PC-9 (cell line): Measurements from ENCODE around the gene PPIL6. TPM values are rescaled to one million over a fixed set of nuclear protein-coding genes. Genes with fewer than 3 reads are reported as not detected.

Source experiments
- BruUV-seq: library from RNA; stranded (reverse); fragments of 400-500 nt; replicated peaks from 2 replicates; lab custom pipeline; 2021; lab: Mats Ljungman, UMichigan
- CTCF ChIA-PET: fragments of 300-600 bp; sonication (Branson Sonifier 250); formaldehyde crosslinking; loops from one replicate; lab custom pipeline; 2022; ENCODE audit warnings: antibody characterized with exemption; lab: Charles Lee
- POLR2A ChIA-PET: fragments of 300-600 bp; sonication (Branson Sonifier 250); formaldehyde crosslinking; loops from one replicate; lab custom pipeline; 2022; ENCODE audit warnings: antibody characterized with exemption; ENCODE audit not compliant: unreplicated experiment; lab: Charles Lee
- DNase-seq, 2 experiments: peaks; one replicate each; pipeline versions ENCODE4 v3.0.0 to v3.0.0-alpha.2; 2015 to 2022; ENCODE audit warnings: mixed read lengths in 1 of 2
- H2AFZ ChIP-seq: fragments of 200-600 bp; sonication (generic); 2 replicates; pipeline ENCODE4 v1.8.1; 2017; ENCODE audit warnings: antibody characterized with exemption
- H3F3A ChIP-seq: fragments of 200-600 bp; sonication (generic); 2 replicates; pipeline ENCODE4 v1.8.1; 2017; ENCODE audit warnings: antibody characterized with exemption, mild to moderate bottlenecking, low read depth; ENCODE audit not compliant: insufficient read depth
- H3K27ac ChIP-seq: fragments of 200-600 bp; sonication (generic); 2 replicates; pipeline ENCODE4 v1.6.1; 2016; ENCODE audit warnings: mixed run types
- H3K27me3 ChIP-seq: fragments of 200-600 bp; sonication (generic); 2 replicates; pipeline ENCODE4 v1.6.1; 2016; ENCODE audit warnings: low read depth, mixed run types; ENCODE audit not compliant: insufficient read depth
- H3K36me3 ChIP-seq: fragments of 200-600 bp; sonication (generic); 2 replicates; pipeline ENCODE4 v1.6.1; 2016; ENCODE audit warnings: low read depth, mixed run types
- H3K4me1 ChIP-seq: fragments of 200-600 bp; sonication (generic); replicated peaks from 2 replicates; pipeline ENCODE4 v1.6.1; 2016; ENCODE audit warnings: mixed run types; ENCODE audit not compliant: insufficient read depth
- H3K4me2 ChIP-seq: fragments of 200-600 bp; sonication (generic); 2 replicates; pipeline ENCODE4 v1.6.1; 2017; ENCODE audit warnings: mixed run types
- H3K4me3 ChIP-seq: fragments of 200-600 bp; sonication (generic); 2 replicates; pipeline ENCODE4 v1.6.1; 2016; ENCODE audit warnings: mixed run types
- H3K79me2 ChIP-seq: fragments of 200-600 bp; sonication (generic); 2 replicates; pipeline ENCODE4 v1.6.1; 2017; ENCODE audit warnings: low read depth, mixed run types
- H3K9me2 ChIP-seq: fragments of 200-600 bp; sonication (generic); 2 replicates; pipeline ENCODE4 v1.8.1; 2017; ENCODE audit warnings: mild to moderate bottlenecking; ENCODE audit not compliant: insufficient read depth
- H3K9me3 ChIP-seq: fragments of 200-600 bp; sonication (generic); 2 replicates; pipeline ENCODE4 v1.8.1; 2016; ENCODE audit warnings: low read depth; ENCODE audit not compliant: insufficient read depth
- H4K20me1 ChIP-seq: fragments of 200-600 bp; sonication (generic); 2 replicates; pipeline ENCODE4 v1.8.1; 2017; ENCODE audit not compliant: insufficient read depth
- CTCF ChIP-seq: fragments of 200-600 bp; sonication (generic); conservative IDR thresholded peaks from 2 replicates; pipeline ENCODE4 v1.6.1; 2017; ENCODE audit warnings: mixed run types, antibody characterized with exemption, mild to moderate bottlenecking, moderate library complexity
- EZH2 ChIP-seq: fragments of 200-600 bp; sonication (generic); IDR thresholded peaks from 2 replicates; pipeline ENCODE4 v1.8.0; 2017; ENCODE audit warnings: antibody characterized with exemption, low read depth
- intact Hi-C: fragments of 100-400 bp; cut with micrococcal nuclease; formaldehyde crosslinking; loops from one replicate; pipeline ENCODE4 v1.10.0; 2022; ENCODE audit not compliant: unreplicated experiment
- total RNA-seq: library from RNA; stranded (reverse); gene quantifications from 2 replicates; pipeline ENCODE4 v1.2.3, GENCODE V29; 2021

PPIL6 gene
- total RNA-seq, 1 experiment from 2014 or later = 15.5 TPM

DNA sequence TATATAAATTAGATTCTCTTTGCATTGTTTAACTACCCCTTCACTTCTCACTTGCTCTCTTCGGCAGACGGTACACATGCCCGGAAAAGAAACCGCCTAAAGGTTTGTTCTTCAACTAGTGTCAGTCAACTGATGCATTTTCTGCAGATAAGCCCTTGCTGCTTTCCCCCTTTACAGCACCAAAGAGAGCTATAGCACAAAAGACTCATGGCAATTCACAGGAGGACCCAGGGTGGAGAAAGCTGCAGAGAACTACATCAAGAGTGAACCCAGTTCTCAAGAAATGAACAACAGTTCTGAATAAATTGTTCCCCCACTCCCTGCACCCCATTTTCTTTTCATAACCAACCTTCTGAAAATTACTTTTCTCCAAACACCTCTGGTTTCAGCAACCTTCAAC, 67.1 kb downstream of the PPIL6 start:
- H3K9me2 ChIP-seq = no peaks in the 10 kb centered on the region
- no peak overlapping the region for H3K4me2 ChIP-seq
- H2AFZ ChIP-seq = no peak overlapping the region
- intact Hi-C loops = no loop called here
- H3K36me3 ChIP-seq = peaks cover 97% of the 10 kb centered on the region
- no TSS peak for BruUV-seq
- no peaks in the 10 kb centered on the region for H3K27me3 ChIP-seq
- H3K4me1 ChIP-seq = peaks cover 12% of the 10 kb centered on the region; the same call in 1 of the 2 replicates
- TF ChIP-seq CTCF = no peak
- TF ChIP-seq EZH2 = no peak
- peaks cover 20% of the 10 kb centered on the region for H3F3A ChIP-seq
- peaks cover 55% of the 10 kb centered on the region for H4K20me1 ChIP-seq
- H3K79me2 ChIP-seq = peaks cover 41% of the 10 kb centered on the region
- POLR2A ChIA-PET = interaction anchor here (0.7 kb wide), 1 partner anchor 176 kb away, joined by 6 read pairs; no protein-coding TSS in a partner anchor
- CTCF ChIA-PET = no interaction called here
- no peak overlapping the region for H3K27ac ChIP-seq
- no peak overlapping the region for H3K4me3 ChIP-seq
- DNase-seq = no peak
- no peaks in the 10 kb centered on the region for H3K9me3 ChIP-seq

- ChIA-PET POLR2A (no interaction called here), CTCF (no interaction called here)
- Histone ChIP-seq H3K79me2 (peaks cover 29% of the 10 kb centered on the region), H3K36me3 (peaks cover 92% of the 10 kb centered on the region), H3K27ac (peak overlapping the region; percentile 2; the same call in 1 of the 2 replicates), H3K9me3 (no peaks in the 10 kb centered on the region), H3K4me1 (peaks cover 12% of the 10 kb centered on the region; the same call in 1 of the 2 replicates), H3K4me2 (no peak overlapping the region), H4K20me1 (peaks cover 45% of the 10 kb centered on the region), H3K27me3 (no peaks in the 10 kb centered on the region), H3F3A (peaks cover 24% of the 10 kb centered on the region), H3K9me2 (no peaks in the 10 kb centered on the region), H3K4me3 (no peak overlapping the region), H2AFZ (no peak overlapping the region)
- BruUV-seq = no TSS peak
- intact Hi-C loops = no loop called here
- no peak for DNase-seq
- TF ChIP-seq CTCF (no peak), EZH2 (no peak)
These were observed 68.3 kb downstream of the PPIL6 start for GRCh38 chr6:109372130-109372529.

- peaks cover 88% of the 10 kb centered on the region for H3K36me3 ChIP-seq
- peaks cover 37% of the 10 kb centered on the region for H4K20me1 ChIP-seq
- no peak for TF ChIP-seq CTCF
These were observed 69.6 kb downstream of the PPIL6 start for GRCh38 chr6:109370792-109371191.

More at GRCh38 chr6:109370792-109371191, 69.6 kb downstream of the PPIL6 start:
- ChIA-PET POLR2A (interaction anchor here (0.7 kb wide), 1 partner anchor 20 kb away, joined by 10 read pairs; no protein-coding TSS in a partner anchor), CTCF (no interaction called here)
- BruUV-seq = no TSS peak
- H3K4me3 ChIP-seq = no peak overlapping the region
- no peak overlapping the region for H3K4me2 ChIP-seq
- H3K27ac ChIP-seq = no peak overlapping the region
- no peak for DNase-seq
- no peaks in the 10 kb centered on the region for H3K27me3 ChIP-seq
- intact Hi-C loops = no loop called here
- H3F3A ChIP-seq = peaks cover 24% of the 10 kb centered on the region
- H3K4me1 ChIP-seq = peaks cover 12% of the 10 kb centered on the region; the same call in 1 of the 2 replicates
- H3K79me2 ChIP-seq = peaks cover 15% of the 10 kb centered on the region; the same call in 1 of the 2 replicates
- H2AFZ ChIP-seq = no peak overlapping the region
- no peaks in the 10 kb centered on the region for H3K9me2 ChIP-seq
- no peaks in the 10 kb centered on the region for H3K9me3 ChIP-seq
